ENCODE data around the gene SMARCA2. TPM values are rescaled to one million over a fixed set of nuclear protein-coding genes. Genes with fewer than 3 reads are reported as not detected.

SMARCA2 gene
- total RNA-seq, 1 experiment from 2014 or later: 27.9 TPM

DNA sequence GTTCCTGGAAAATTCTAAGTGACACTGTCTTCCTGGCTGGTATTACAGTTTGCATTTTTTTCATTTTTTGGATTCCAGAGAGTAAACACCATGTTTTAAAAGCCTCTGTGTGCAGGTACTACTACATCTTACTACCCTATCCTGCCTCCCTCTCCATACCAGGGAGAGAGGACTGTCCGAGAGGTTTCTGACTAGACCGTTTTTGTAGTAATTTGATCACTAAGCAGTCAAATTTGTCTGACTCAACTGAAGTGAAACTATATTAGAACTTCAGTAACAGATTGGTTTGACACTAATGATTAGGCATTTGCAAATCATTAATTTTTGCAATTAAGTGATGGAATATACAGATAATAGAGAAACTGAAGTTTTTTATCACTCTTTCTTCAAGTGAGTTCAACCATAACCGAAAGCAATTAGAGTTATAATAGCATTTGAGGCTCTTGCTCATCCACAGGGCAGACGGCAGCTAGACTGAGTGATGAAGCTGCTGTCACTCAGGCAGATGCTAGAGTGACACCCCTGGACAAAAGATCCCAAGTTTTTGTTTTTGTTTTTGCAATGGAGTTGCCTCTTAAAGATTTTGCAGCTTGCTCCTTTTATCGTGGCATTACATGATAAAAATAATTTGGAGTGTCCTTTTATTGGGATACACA, 44.3 kb downstream of the SMARCA2 start:
- H4K20me1 ChIP-seq (ENCODE audit: low read length): no peaks in the 10 kb centered on the region
- ATAC-seq (no peak), DNase-seq (no peak)
- no peaks in the 10 kb centered on the region for H3K4me1 ChIP-seq (ENCODE audit: insufficient read depth, low read length)
- no TSS peak for BruUV-seq (replicated peaks)
- no peak overlapping the region for H3K9ac ChIP-seq (ENCODE audit: low read length)
- H3K4me2 ChIP-seq (ENCODE audit: low read length): no peak overlapping the region
- H3K27me3 ChIP-seq (ENCODE audit: low read length): no peaks in the 10 kb centered on the region
- no peak overlapping the region for H3K4me3 ChIP-seq (ENCODE audit: low read length)
- ChIA-PET POLR2A (ENCODE audit: unreplicated experiment) (no interaction called here), CTCF (no interaction called here)
- no peak overlapping the region for H3K27ac ChIP-seq (ENCODE audit: low read length)
- intact Hi-C loops (cut with micrococcal nuclease): no loop called here
- H3K9me2 ChIP-seq (replicated peaks; ENCODE audit: low read length): no peaks in the 10 kb centered on the region
- TF ChIP-seq EZH2 (IDR thresholded peaks at IDR 0.05; ENCODE audit: low read length, unreplicated experiment) (no peak), EZH2phosphoT487 (IDR thresholded peaks at IDR 0.05; ENCODE audit: borderline replicate concordance, low read length) (no peak), CTCF (conservative IDR thresholded peaks at IDR 0.05; ENCODE audit: low read depth, low read length) (no peak)
- H3K79me2 ChIP-seq (ENCODE audit: low read length): no peaks in the 10 kb centered on the region
- no peak overlapping the region for H2AFZ ChIP-seq (ENCODE audit: low read length)
- no peaks in the 10 kb centered on the region; the same call in 1 of the 2 replicates for H3K36me3 ChIP-seq (ENCODE audit: low read depth, low read length)
- H3K9me3 ChIP-seq (ENCODE audit: low read length): no peaks in the 10 kb centered on the region
- H3F3A ChIP-seq (ENCODE audit: low read length, unreplicated experiment): no peaks in the 10 kb centered on the region

GRCh38 chr9:2060424-2060823, 45.3 kb downstream of the SMARCA2 start:
- H3K9ac ChIP-seq (ENCODE audit: low read length): no peak overlapping the region
- H3K27me3 ChIP-seq (ENCODE audit: low read length): no peaks in the 10 kb centered on the region
- intact Hi-C loops (cut with micrococcal nuclease): no loop called here
- no peaks in the 10 kb centered on the region for H4K20me1 ChIP-seq (ENCODE audit: low read length)
- ATAC-seq (no peak), DNase-seq (no peak)
- H3K27ac ChIP-seq (ENCODE audit: low read length): no peak overlapping the region
- no peaks in the 10 kb centered on the region for H3K79me2 ChIP-seq (ENCODE audit: low read length)
- no peaks in the 10 kb centered on the region for H3K9me3 ChIP-seq (ENCODE audit: low read length)
- TF ChIP-seq EZH2 (IDR thresholded peaks at IDR 0.05; ENCODE audit: low read length, unreplicated experiment) (no peak), EZH2phosphoT487 (IDR thresholded peaks at IDR 0.05; ENCODE audit: borderline replicate concordance, low read length) (no peak), CTCF (conservative IDR thresholded peaks at IDR 0.05; ENCODE audit: low read depth, low read length) (no peak)
- no peaks in the 10 kb centered on the region for H3F3A ChIP-seq (ENCODE audit: low read length, unreplicated experiment)
- no peak overlapping the region for H3K4me3 ChIP-seq (ENCODE audit: low read length)
- CTCF ChIA-PET: no interaction called here
- H3K4me1 ChIP-seq (ENCODE audit: insufficient read depth, low read length): no peaks in the 10 kb centered on the region
- H3K36me3 ChIP-seq (ENCODE audit: low read depth, low read length): no peaks in the 10 kb centered on the region; the same call in 1 of the 2 replicates
- H3K9me2 ChIP-seq (replicated peaks; ENCODE audit: low read length): no peaks in the 10 kb centered on the region
- no TSS peak for BruUV-seq (replicated peaks)
- POLR2A ChIA-PET (ENCODE audit: unreplicated experiment): no interaction called here
- H3K4me2 ChIP-seq (ENCODE audit: low read length): no peak overlapping the region
- H2AFZ ChIP-seq (ENCODE audit: low read length): no peak overlapping the region

DNA sequence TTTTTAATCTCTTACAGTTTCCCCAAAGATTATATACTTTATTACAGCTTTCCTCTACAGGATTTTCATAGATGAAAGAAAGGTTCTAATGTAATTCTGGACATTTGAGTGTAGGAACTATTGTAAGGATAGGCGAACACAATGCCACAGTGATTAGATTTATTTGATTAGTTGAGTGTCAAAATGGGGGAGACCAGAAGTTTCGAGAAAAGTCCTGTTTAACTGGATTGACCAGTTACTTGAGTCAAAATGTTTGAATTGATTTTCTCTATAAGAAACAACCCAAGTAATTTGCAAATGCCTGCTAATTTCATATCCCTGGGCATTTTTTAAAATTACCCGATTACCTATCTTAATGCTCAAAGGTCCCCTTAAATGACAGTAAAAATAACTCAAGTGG, 50.6 kb downstream of the SMARCA2 start:
- H3K36me3 ChIP-seq (ENCODE audit: low read depth, low read length): no peaks in the 10 kb centered on the region
- no peak overlapping the region for H3K4me3 ChIP-seq (ENCODE audit: low read length)
- intact Hi-C loops (cut with micrococcal nuclease): no loop called here
- H3K27me3 ChIP-seq (ENCODE audit: low read length): no peaks in the 10 kb centered on the region
- H3K9me2 ChIP-seq (replicated peaks; ENCODE audit: low read length): no peaks in the 10 kb centered on the region
- no peak overlapping the region for H3K4me2 ChIP-seq (ENCODE audit: low read length)
- BruUV-seq (replicated peaks): no TSS peak
- no peak for TF ChIP-seq CTCF (conservative IDR thresholded peaks at IDR 0.05; ENCODE audit: low read depth, low read length)
- no peak for TF ChIP-seq EZH2 (IDR thresholded peaks at IDR 0.05; ENCODE audit: low read length, unreplicated experiment)
- TF ChIP-seq EZH2phosphoT487 (IDR thresholded peaks at IDR 0.05; ENCODE audit: borderline replicate concordance, low read length): no peak
- POLR2A ChIA-PET (ENCODE audit: unreplicated experiment): no interaction called here
- H3K27ac ChIP-seq (ENCODE audit: low read length): no peak overlapping the region
- no peaks in the 10 kb centered on the region for H3F3A ChIP-seq (ENCODE audit: low read length, unreplicated experiment)
- H3K79me2 ChIP-seq (ENCODE audit: low read length): no peaks in the 10 kb centered on the region
- H3K9me3 ChIP-seq (ENCODE audit: low read length): no peaks in the 10 kb centered on the region
- H3K4me1 ChIP-seq (ENCODE audit: insufficient read depth, low read length): no peaks in the 10 kb centered on the region
- no peak for ATAC-seq
- no peak overlapping the region for H3K9ac ChIP-seq (ENCODE audit: low read length)
- CTCF ChIA-PET: no interaction called here
- H4K20me1 ChIP-seq (ENCODE audit: low read length): no peaks in the 10 kb centered on the region
- no peak overlapping the region for H2AFZ ChIP-seq (ENCODE audit: low read length)
- no peak for DNase-seq

Data from PC-3 (cell line).